HG03521 (cell line): Measurements from ENCODE around the gene CSHL1.

ENCODE experiments used
- ATAC-seq: cut with Tn5 transposase; IDR thresholded peaks from one replicate; pipeline ENCODE4 v1.9.1; 2021; ENCODE audit warnings: mild to moderate bottlenecking, moderate library complexity; ENCODE audit not compliant: unreplicated experiment

Gene CSHL1

GRCh38 chr17:63911041-63911635 is at the start of gene CSHL1:
CSHL1 (minus strand) TSS chr17:63911258; CDS start chr17:63911196, 62 bp downstream.
- no peak for ATAC-seq

GRCh38 chr17:63960430-63960829 is 49.4 kb upstream of the CSHL1 start:
- ATAC-seq: no peak

- ATAC-seq: no peak
Observed at GRCh38 chr17:63960006-63960405, 48.9 kb upstream of the CSHL1 start.

GRCh38 chr17:63956296-63956920 is 45.4 kb upstream of the CSHL1 start:
- ATAC-seq: no peak

GRCh38 chr17:63955791-63956190 is 44.7 kb upstream of the CSHL1 start:
- no peak for ATAC-seq

GRCh38 chr17:63955232-63955631 is 44.2 kb upstream of the CSHL1 start:
- ATAC-seq: no peak

GRCh38 chr17:63954402-63955063 is 43.5 kb upstream of the CSHL1 start:
- ATAC-seq: no peak

- no peak for ATAC-seq
Observed at GRCh38 chr17:63950940-63951907, 40.2 kb upstream of the CSHL1 start.

GRCh38 chr17:63949576-63950250 is 38.7 kb upstream of the CSHL1 start:
- ATAC-seq: no peak

GRCh38 chr17:63948521-63948920 is 37.5 kb upstream of the CSHL1 start:
- no peak for ATAC-seq

GRCh38 chr17:63947711-63948330 is 36.8 kb upstream of the CSHL1 start:
- no peak for ATAC-seq

GRCh38 chr17:63946440-63947363 is 35.6 kb upstream of the CSHL1 start:
- ATAC-seq: no peak

GRCh38 chr17:63945784-63946439 is 34.9 kb upstream of the CSHL1 start:
- no peak for ATAC-seq

GRCh38 chr17:63944736-63945499 is 33.9 kb upstream of the CSHL1 start:
- ATAC-seq: no peak

- no peak for ATAC-seq
Observed at GRCh38 chr17:63943745-63944144, 32.7 kb upstream of the CSHL1 start.

GRCh38 chr17:63942309-63942985 is 31.4 kb upstream of the CSHL1 start:
- no peak for ATAC-seq

- ATAC-seq: no peak
Observed at GRCh38 chr17:63941751-63942150, 30.7 kb upstream of the CSHL1 start.
